ENCODE results near the gene SLC6A16.
"Not testable (repeated sequence)": the region's sequence is repeated elsewhere in the genome, so short reads cannot be mapped to it uniquely, and the experiment has no call there.

SLC6A16 gene

DNA sequence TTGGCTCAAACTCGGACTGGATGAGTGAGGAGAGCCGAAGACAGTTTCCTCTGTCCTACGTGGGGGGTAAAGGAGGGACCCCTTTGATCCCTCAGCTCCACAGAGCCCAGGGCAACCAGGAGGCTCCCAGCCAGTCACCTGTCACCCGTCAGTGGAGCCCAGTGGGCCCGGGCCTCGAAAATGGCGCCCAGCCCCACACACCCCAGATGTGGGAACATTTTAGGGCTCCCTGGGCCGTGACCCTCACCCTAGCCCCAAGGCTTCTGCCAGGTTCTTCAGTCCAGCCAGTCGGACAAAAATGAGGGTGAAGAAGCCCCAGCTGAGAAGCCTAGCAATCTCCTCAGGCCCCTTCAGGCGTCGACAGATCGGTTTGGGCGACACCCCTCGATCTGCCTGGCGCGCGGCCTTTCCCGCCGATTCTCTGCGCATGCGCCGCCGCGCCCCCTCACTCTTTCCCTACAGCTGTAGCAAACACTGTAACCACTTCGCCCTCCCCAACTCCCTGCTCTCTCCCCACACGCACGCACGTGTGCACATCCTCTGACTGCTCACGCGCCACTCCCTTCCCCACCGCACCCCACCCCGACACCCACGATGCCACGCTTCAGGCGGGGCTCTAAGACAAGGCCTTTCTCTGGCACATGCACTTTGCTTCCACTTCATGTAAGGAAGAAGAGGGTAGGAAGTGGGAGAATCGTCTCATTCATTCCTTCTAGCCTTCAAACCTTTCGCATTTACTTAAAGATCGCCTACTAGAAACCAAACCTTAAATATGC, at the start of gene SLC6A16:
SLC6A16 (minus strand) TSS at position 391 of the 776 bp plus-strand sequence. CDS start 13,844 bp downstream, outside the sequence.
- DNase-seq (ENCODE audit: low read depth) = no peak

DNA sequence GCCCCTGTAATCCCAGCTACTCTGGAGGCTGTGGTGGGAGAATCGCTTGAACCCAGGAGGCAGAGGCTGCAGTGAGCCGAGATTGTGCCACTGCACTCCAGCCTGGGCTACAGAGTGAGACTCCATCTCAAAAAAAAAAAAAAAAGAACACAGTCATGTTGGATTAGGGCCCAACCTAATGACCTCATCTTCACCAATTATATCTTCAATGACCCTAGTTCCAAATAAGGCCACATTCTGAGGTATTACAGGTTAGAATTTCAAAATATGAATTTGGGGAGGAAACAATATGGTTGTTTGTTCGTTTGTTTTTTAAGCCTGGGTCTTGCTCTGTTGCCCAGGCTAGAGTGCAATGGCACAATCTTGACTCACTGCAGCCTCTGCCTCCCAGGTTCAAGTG, 48.2 kb upstream of the SLC6A16 start:
- DNase-seq (ENCODE audit: low read depth) = not testable (repeated sequence)

- no peak for DNase-seq (ENCODE audit: low read depth)
Measured at GRCh38 chr19:49371184-49371583, 46.2 kb upstream of the SLC6A16 start.

DNA sequence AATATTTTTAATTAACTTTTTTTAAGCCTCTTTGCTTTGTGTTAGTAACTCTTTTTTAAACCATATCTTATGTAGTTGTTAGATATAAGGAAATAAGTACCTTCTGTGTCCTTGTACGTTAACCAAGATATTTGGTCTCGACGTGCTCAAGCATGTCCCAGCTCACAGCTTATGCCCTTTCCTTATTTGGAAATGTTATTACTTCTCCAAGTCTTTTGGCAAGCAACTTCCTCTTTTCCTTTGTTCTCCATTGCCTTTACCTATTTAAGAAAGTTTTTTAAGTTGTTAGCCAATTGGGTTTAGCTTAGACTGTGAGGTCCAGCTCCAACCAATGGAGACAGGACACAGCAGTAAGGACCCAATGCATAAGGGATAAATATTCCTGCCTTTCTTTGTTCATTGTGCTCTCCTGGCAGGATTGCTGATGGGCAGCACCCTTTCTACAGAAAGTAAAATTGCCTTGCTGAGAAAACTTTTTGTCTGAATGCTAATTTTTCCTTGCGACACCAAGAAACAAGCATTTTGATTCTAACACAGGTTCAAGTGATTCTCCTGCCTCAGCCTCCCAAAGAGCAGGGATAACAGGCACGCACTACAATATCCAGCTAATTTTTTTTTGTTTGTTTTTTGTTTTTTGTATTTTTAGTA, 43.8 kb upstream of the SLC6A16 start:
- no peak for DNase-seq (ENCODE audit: low read depth)

DNA sequence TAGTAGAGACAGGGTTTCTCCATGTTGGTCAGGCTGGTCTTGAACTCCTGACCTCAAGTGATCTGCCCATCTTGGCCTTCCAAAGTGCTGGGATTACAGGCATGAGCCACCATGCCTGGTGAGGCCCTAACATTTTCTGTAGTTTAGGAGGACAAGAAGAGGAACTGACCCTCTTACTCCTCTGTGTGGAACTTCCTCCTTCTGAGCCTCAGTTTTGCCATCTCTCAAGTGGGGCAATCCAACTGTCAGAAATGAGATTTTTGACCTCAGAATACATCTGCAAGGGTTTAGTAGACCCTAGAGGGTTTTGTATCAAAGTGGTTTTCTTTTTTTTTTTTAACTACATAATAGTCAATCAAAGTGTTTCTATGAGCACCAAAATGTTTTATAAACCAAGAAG, 41.1 kb upstream of the SLC6A16 start:
- no peak for DNase-seq (ENCODE audit: low read depth)

DNA sequence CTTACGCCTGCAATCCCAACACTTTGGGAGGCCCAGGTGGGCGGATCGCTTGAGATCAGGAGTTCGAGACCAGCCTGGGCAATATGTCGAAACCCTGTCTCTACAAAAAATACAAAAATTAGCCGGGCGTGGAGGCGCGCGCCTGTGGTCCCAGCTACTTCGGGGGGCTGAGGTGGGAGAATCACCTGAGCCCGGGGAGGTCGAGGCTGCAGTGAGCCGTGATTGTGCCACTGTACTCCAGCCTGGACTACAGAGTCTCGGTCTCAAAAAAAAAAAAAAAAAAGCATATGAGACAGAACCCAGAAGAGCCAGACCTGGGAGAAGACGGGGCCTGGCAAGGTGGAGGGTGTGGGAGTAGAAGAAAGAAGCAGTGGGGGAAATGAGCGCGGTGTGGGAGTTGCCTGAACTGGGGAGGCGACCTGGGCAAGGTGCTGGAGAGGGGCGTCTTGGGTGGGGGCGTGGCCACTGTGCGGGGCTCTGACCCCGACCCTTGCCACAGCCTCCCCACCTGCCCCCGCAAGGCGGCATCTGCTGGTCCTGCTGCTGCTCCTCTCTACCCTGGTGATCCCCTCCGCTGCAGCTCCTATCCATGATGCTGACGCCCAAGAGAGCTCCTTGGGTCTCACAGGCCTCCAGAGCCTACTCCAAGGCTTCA, 39.2 kb upstream of the SLC6A16 start:
- DNase-seq (ENCODE audit: low read depth) = no peak

GRCh38 chr19:49363268-49364082, 38.5 kb upstream of the SLC6A16 start, which contains the start of gene DKKL1:
Gene DKKL1, plus strand, starts transcription at chr19:49363877. Its CDS starts 122 bp downstream, at chr19:49363999.
- DNase-seq (ENCODE audit: low read depth) = peak; percentile 99

- DNase-seq (ENCODE audit: low read depth) = peak; percentile 34
Measured at GRCh38 chr19:49362929-49363267, 37.9 kb upstream of the SLC6A16 start.

DNA sequence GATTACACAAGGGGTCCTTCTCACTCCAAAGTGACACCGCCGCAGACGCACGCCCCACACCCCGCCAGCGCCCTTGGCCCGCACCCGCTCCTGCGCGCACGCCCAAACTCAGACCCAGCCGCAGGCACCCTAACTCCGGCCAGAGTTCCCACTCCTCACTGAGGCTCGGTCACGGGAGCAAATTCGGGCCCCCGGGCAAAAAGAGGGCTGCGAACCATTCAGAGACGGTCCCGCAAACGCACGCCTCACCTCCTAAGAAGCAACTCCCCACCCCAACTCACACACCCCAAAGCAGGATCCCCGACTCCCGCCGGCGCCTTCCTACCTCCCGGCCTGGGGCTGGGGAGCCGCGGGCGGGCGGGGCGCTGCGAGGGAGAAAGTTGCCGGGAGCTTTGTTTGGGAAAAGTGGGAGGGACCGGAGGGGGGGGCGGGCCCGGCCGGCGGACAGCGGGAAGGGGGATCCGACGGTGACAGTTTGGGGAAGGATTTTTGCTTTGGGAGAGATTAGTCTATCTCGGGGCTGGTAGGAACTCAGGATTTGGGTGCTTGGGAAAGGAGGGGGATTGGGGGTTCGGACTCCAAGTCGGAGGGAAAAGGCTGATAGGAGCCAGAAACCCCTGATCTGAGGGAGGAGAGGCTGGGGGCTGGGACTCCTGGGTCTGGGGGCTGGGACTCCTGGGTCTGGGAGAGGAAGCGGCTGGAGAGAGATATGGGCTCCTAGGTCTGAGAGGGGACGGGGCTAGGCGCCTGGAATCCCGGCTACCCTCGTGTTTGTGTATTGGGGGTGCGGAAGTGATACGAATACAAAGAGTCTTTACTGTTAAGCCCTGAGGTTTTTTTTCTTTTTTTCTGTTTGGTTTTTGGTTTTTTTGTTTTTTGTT, 37.3 kb upstream of the SLC6A16 start, which contains the start of gene TEAD2:
TEAD2 (minus strand) TSS at position 369 of the 881 bp plus-strand sequence. CDS start 2,341 bp downstream, outside the sequence.
- peak; percentile 34 for DNase-seq (ENCODE audit: low read depth)

- peak; percentile 60 for DNase-seq (ENCODE audit: low read depth)
Measured at GRCh38 chr19:49361438-49362047, 36.6 kb upstream of the SLC6A16 start.

GRCh38 chr19:49359851-49360820, 35.1 kb upstream of the SLC6A16 start:
- no peak for DNase-seq (ENCODE audit: low read depth)

DNA sequence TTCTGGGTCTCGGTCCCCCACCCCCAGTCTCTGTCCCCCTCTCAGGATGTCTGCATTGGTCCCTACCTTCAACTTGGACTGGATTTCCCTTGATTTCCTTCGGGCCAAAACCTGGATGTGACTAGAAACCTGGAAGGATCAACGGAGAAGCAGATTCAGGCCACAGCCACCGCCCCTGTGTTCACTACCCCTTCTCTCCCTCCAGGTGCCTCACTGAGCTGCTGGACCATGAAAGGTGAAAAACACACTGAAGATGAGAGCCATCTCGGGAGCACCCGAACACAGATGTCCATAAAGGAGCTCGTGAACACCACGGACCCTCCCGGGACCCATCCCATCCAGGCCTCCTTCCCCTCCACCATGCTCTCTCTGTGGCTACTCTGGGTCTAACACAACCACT, 32.2 kb upstream of the SLC6A16 start:
- DNase-seq (ENCODE audit: low read depth) = no peak

DNA sequence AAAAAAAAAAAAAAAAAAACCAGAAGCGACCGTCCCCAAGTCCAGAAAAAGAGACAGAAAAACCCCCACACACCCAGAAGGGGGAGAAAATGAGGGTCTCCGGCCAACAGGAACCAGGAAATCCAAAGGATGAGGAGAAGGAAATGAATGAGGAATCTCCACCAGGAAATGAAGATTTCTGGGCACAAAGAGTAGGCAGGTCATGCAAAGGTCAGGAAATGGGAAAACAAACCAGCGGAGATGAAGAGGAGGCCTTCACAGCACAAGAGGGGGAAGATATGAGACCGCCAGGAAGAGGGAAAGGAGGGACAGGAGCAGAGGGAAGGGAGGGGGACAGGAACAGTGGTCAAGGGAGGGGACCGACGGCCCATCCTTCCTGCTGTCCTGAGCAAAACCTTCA, 31.4 kb upstream of the SLC6A16 start:
- DNase-seq (ENCODE audit: low read depth) = no peak

DNA sequence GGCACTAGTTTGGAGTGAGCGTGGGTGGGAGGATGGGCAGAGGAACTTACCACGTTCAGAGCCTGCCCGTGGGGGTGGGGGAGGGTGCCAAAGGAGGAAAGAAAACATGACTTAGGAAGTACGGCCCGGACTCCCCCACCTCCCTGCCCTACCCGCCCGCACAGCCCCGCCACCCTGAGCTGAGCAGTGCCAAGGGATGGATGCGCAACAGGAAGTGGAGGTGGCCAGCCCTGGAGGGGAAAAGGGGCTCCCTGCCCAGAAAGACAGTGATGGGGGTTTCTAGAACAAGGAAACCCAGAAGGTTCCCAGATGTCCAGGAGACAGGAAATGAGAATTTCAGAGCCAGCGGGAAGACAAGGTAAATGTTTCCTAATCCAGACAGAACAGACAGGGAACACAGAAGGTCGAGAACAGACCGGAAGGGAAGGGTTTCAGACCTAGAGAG, 30.9 kb upstream of the SLC6A16 start:
- peak; percentile 23 for DNase-seq (ENCODE audit: low read depth)

GRCh38 chr19:49349567-49349966, 24.6 kb upstream of the SLC6A16 start:
- no peak for DNase-seq (ENCODE audit: low read depth)

- no peak for DNase-seq (ENCODE audit: low read depth)
Measured at GRCh38 chr19:49348305-49349189, 23.6 kb upstream of the SLC6A16 start.

GRCh38 chr19:49347835-49348234, 22.8 kb upstream of the SLC6A16 start:
- DNase-seq (ENCODE audit: low read depth) = peak; percentile 75

DNA sequence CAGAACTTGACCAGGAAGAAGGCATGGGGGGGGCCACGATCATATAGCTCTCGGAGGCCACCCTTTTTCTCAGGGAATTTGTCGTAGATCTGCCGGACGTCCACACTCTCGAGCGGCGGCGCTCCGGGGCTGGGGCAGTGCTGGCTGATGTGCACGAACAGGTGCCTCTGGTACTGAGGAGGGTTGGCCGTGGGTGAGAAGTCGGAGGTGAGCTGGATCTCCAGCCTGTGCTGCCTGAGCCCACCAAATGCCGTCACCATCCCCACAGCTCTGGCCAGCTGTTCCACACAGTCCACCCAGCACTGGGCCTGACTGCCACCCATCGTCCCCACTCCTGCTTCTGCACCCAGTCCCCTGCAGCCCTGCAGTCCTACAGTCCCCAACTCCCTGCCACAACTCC, 22.2 kb upstream of the SLC6A16 start:
- DNase-seq (ENCODE audit: low read depth) = no peak
